Measurements from ENCODE around the gene BEX1.

DNA sequence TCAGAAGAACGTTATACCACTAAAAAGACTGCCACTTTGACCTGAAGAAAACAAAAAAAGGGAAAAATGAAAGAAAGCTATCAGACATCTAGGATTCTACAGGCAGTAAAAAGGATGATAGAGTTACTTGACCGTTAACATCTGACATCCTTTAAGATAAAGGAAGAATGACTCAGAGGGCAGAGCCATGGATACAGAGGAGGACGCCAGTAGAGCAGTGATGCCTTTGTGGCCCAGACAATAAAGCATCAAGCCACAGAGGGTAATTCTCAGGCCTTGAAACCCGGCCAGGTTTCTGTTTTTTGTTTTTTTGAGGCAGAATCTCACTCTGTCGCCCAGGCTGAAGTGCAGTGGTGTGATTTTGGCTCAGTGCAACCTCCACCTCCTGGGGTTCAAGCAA is 9.5 kb upstream of the BEX1 start:
- TF ChIP-seq, protein P1, sequence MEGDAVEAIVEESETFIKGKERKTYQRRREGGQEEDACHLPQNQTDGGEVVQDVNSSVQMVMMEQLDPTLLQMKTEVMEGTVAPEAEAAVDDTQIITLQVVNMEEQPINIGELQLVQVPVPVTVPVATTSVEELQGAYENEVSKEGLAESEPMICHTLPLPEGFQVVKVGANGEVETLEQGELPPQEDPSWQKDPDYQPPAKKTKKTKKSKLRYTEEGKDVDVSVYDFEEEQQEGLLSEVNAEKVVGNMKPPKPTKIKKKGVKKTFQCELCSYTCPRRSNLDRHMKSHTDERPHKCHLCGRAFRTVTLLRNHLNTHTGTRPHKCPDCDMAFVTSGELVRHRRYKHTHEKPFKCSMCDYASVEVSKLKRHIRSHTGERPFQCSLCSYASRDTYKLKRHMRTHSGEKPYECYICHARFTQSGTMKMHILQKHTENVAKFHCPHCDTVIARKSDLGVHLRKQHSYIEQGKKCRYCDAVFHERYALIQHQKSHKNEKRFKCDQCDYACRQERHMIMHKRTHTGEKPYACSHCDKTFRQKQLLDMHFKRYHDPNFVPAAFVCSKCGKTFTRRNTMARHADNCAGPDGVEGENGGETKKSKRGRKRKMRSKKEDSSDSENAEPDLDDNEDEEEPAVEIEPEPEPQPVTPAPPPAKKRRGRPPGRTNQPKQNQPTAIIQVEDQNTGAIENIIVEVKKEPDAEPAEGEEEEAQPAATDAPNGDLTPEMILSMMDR (conservative IDR thresholded peaks at IDR 0.05 in 1 of 2, IDR thresholded peaks at IDR 0.05 in 1 of 2; ENCODE audit: extremely low read depth in 1 of 2, insufficient read depth in 1 of 2, low read depth in 1 of 2, low read length in 2 of 2) = no peak
- TF ChIP-seq EZH2 (IDR thresholded peaks at IDR 0.05; ENCODE audit: borderline replicate concordance, low read length) = no peak

Data from mammary epithelial cell (primary cell).